Large intestine (tissue), 3 donors: ENCODE results near the gene KRT17. TPM values are rescaled to one million over a fixed set of nuclear protein-coding genes. Genes with fewer than 3 reads are reported as not detected.

Experiments
- DNase-seq, 2 donors: peaks; one replicate each; pipeline versions ENCODE4 v3.0.0 to v3.0.0-alpha.2; 2013
- H3K27ac ChIP-seq: one replicate; pipeline ENCODE4 v1.5.1; 2013; ENCODE audit warnings: low read length
- H3K27me3 ChIP-seq: 2 replicates; pipeline ENCODE4 v1.6.1; 2013; ENCODE audit warnings: low read length; ENCODE audit not compliant: control insufficient read depth, insufficient read depth
- H3K36me3 ChIP-seq: 2 replicates; pipeline ENCODE4 v1.6.1; 2013; ENCODE audit warnings: low read length; ENCODE audit not compliant: control insufficient read depth, insufficient read depth
- H3K4me1 ChIP-seq: one replicate; pipeline ENCODE4 v1.6.1; 2013; ENCODE audit warnings: low read length; ENCODE audit not compliant: control insufficient read depth, insufficient read depth
- H3K4me3 ChIP-seq: one replicate; pipeline ENCODE4 v1.5.1; 2013; ENCODE audit warnings: low read length
- H3K9me3 ChIP-seq: one replicate; pipeline ENCODE4 v1.6.1; 2013; ENCODE audit warnings: mild to moderate bottlenecking, low read depth, low read length, moderate library complexity; ENCODE audit not compliant: control insufficient read depth
- WGBS: methylation state at CpG from one replicate; pipeline ENCODE4 v1.1.5; 2013; ENCODE audit warnings: low lambda C conversion rate; ENCODE audit not compliant: insufficient coverage; 5-methylcytosine and 5-hydroxymethylcytosine counted together
- polyA plus RNA-seq: library from polyadenylated mRNA; unstranded; fragments of 120-200 nt; gene quantifications from one replicate; pipeline ENCODE4 v1.2.1, GENCODE V29; 2013

Gene KRT17
- polyA plus RNA-seq, 1 donor: 1.1 TPM

- Histone ChIP-seq H3K27ac (no peak overlapping the region), H3K36me3 (no peaks in the 10 kb centered on the region), H3K4me3 (no peak overlapping the region), H3K4me1 (peaks cover 19% of the 10 kb centered on the region), H3K27me3 (no peaks in the 10 kb centered on the region), H3K9me3 (peaks cover 2% of the 10 kb centered on the region)
- DNase-seq: no peak
- 53% methylated on average over 3 of the region's 8 CpGs for WGBS
Measured at GRCh38 chr17:41663451-41664171, 39.2 kb upstream of the KRT17 start.

- H3K36me3 ChIP-seq: no peaks in the 10 kb centered on the region
- no CpG with 5 or more reads among the region's 8 CpGs for WGBS
- peaks cover 2% of the 10 kb centered on the region for H3K9me3 ChIP-seq
- no peak overlapping the region for H3K27ac ChIP-seq
- DNase-seq: peak in 1 of 2 donors; percentile 2
- no peak overlapping the region for H3K4me3 ChIP-seq
- peaks cover 39% of the 10 kb centered on the region for H3K4me1 ChIP-seq
- no peaks in the 10 kb centered on the region for H3K27me3 ChIP-seq
Measured at GRCh38 chr17:41660221-41660711, 35.9 kb upstream of the KRT17 start.

DNA sequence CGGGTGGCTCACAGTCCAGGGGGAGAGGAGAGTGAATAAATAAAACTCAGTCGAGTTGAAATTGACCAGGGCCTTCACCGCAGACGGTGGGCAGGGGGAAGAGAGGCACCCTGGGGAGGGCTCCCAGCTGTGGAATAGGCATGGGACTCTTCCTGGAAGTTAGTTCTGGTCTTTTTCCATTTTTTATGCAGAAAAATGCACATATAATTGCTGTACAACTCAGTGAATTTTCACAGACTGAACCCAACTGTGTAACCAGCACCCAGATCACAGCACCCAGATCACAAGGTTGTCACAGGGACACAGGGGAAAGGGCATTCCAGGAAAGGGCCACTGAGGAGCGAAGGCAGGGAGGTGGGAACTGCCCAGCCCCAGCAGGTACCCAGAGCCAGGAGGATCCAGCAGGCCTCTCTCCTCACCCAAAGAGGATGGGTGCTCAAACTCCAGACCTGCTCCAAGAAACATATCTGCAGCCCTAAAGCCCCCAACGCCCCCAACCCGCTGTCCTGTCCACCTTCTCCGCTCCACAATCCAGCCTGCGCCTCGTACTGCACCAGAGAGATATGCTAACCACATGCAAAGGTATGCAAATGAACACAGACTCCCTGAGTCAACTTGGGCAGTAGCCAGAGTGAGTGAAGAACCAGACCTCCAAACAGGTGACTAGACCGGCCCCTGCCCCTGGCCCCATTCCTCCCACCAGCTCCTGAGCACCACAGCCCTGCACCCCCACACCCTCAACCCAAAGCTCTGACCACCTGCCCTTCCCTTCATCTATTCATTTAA lies 35.2 kb upstream of the KRT17 start:
- peaks cover 46% of the 10 kb centered on the region for H3K4me1 ChIP-seq
- H3K36me3 ChIP-seq: no peaks in the 10 kb centered on the region
- WGBS: 60% methylated on average over 1 of the region's 11 CpGs
- H3K27me3 ChIP-seq: no peaks in the 10 kb centered on the region
- H3K27ac ChIP-seq: no peak overlapping the region
- H3K9me3 ChIP-seq: peaks cover 2% of the 10 kb centered on the region
- H3K4me3 ChIP-seq: no peak overlapping the region
- DNase-seq: peak in 1 of 2 donors; percentile 6

DNA sequence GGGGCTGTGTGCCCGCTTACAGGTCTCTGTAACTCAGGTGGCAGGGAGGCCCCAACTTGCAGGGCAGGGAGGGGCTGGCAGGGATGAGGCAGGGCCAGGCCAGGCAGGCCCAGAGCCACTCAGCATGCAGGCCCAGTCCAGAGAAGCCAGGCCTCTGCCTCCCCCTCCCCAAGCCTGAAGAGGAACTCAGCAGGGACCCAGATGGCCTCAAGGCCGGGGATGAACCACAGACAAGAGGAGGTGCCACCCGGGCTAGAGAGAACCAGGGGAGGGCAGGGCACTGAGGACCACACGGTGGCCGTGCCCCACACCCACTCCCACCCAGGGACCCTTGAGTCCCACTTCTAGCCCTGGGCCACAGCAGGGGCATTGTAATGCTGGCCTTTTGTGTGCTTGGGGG lies 34.5 kb upstream of the KRT17 start:
- DNase-seq: peak in 1 of 2 donors; percentile 1
- Histone ChIP-seq H3K27ac (no peak overlapping the region), H3K4me1 (peaks cover 51% of the 10 kb centered on the region), H3K36me3 (no peaks in the 10 kb centered on the region), H3K9me3 (peaks cover 2% of the 10 kb centered on the region), H3K27me3 (no peaks in the 10 kb centered on the region), H3K4me3 (no peak overlapping the region)
- WGBS: no CpG with 5 or more reads among the region's 5 CpGs

- WGBS: no CpG with 5 or more reads among the region's 12 CpGs
- Histone ChIP-seq H3K27me3 (no peaks in the 10 kb centered on the region), H3K4me3 (no peak overlapping the region), H3K36me3 (no peaks in the 10 kb centered on the region), H3K9me3 (peaks cover 2% of the 10 kb centered on the region), H3K4me1 (peaks cover 61% of the 10 kb centered on the region), H3K27ac (no peak overlapping the region)
- DNase-seq: peak in 1 of 2 donors; percentile 1
Measured at GRCh38 chr17:41657936-41658335, 33.6 kb upstream of the KRT17 start.

- no peaks in the 10 kb centered on the region for H3K27me3 ChIP-seq
- no peaks in the 10 kb centered on the region for H3K9me3 ChIP-seq
- H3K36me3 ChIP-seq: no peaks in the 10 kb centered on the region
- H3K4me3 ChIP-seq: no peak overlapping the region
- WGBS: no CpG with 5 or more reads among the region's 16 CpGs
- peaks cover 67% of the 10 kb centered on the region for H3K4me1 ChIP-seq
- peak in 1 of 2 donors; percentile 11 for DNase-seq
- H3K27ac ChIP-seq: no peak overlapping the region
Measured at GRCh38 chr17:41657176-41657754, 32.9 kb upstream of the KRT17 start.

DNA sequence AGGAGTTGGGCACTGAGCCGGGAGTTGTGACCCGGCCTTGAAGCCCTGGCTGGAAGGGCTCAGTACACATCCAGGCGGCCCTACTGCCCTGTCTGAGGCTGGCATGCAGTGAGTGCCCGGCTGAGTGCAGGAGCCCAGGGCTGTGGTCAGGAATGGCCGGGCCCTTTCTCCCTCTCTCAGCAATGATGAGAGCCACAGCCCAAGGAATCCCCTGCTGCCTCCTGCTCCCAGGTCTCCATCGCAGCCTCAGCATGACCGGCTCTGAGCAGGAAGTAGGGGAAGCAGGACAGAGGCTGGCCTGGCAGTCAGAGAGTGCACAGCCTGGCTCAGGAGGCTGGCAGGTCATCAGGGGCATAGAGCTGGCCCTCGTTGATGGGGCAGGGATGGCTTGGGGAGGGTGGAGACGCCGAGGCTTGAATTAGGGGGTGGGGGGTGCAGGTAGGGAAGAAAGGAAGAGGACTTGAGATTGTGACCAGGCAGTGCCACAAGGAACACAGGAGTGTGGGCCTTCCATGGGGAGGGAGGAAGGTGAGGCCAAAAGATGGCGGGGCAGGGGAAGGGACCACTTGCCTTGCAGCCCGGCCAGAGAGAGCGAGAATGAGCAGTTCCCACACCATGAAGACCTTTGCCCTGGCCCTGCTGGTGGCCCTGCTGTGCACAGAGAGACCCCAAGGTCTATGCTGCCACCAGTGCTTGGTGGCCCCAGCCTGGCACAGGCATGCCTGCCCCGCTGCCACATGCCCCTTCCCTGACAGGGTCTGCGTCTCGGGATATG lies 32.1 kb upstream of the KRT17 start:
- no peaks in the 10 kb centered on the region for H3K9me3 ChIP-seq
- no peaks in the 10 kb centered on the region for H3K27me3 ChIP-seq
- peak overlapping the region; percentile 93 for H3K27ac ChIP-seq
- no peak overlapping the region for H3K4me3 ChIP-seq
- WGBS: no CpG with 5 or more reads among the region's 16 CpGs
- DNase-seq: no peak
- H3K36me3 ChIP-seq: no peaks in the 10 kb centered on the region
- peaks cover 76% of the 10 kb centered on the region for H3K4me1 ChIP-seq

GRCh38 chr17:41655611-41656111 lies 31.3 kb upstream of the KRT17 start:
- H3K4me1 ChIP-seq: peaks cover 83% of the 10 kb centered on the region
- peak; percentile 67 to 82 for DNase-seq

GRCh38 chr17:41654678-41655607 lies 30.6 kb upstream of the KRT17 start:
- DNase-seq: no peak
- Histone ChIP-seq H3K4me3 (no peak overlapping the region), H3K9me3 (no peaks in the 10 kb centered on the region), H3K36me3 (no peaks in the 10 kb centered on the region), H3K4me1 (peaks cover 85% of the 10 kb centered on the region), H3K27me3 (no peaks in the 10 kb centered on the region), H3K27ac (peak overlapping the region; percentile 93)
- WGBS: no CpG with 5 or more reads among the region's 24 CpGs

More at GRCh38 chr17:41655611-41656111, 31.3 kb upstream of the KRT17 start:
- peak overlapping the region; percentile 93 for H3K27ac ChIP-seq
- H3K4me3 ChIP-seq: no peak overlapping the region
- H3K9me3 ChIP-seq: no peaks in the 10 kb centered on the region
- WGBS: no CpG with 5 or more reads among the region's 18 CpGs
- no peaks in the 10 kb centered on the region for H3K36me3 ChIP-seq
- H3K27me3 ChIP-seq: no peaks in the 10 kb centered on the region
